HL-60 (cell line): Measurements from ENCODE around the gene CLPTM1L.

ENCODE experiments used
- GABPA ChIP-seq: IDR thresholded peaks from 2 replicates; pipeline ENCODE4 v1.6.1; 2012; ENCODE audit warnings: low read depth
- POLR2AphosphoS5 ChIP-seq: IDR thresholded peaks from 2 replicates; pipeline ENCODE4 v1.6.1; 2012; ENCODE audit warnings: low read depth
- SPI1 ChIP-seq: IDR thresholded peaks from 2 replicates; pipeline ENCODE4 v1.6.1; 2012; ENCODE audit warnings: low read depth, mild to moderate bottlenecking, borderline replicate concordance
- TF ChIP-seq, protein P1 (sequence below): IDR thresholded peaks from one replicate; pipeline ENCODE4 v1.5.1; 2011; ENCODE audit warnings: low read length, control low read depth, inconsistent platforms; ENCODE audit not compliant: insufficient read depth
- TF ChIP-seq, protein P2 (sequence below): IDR thresholded peaks from 2 replicates; pipeline ENCODE4 v1.6.1; 2012; ENCODE audit warnings: low read depth; ENCODE audit not compliant: insufficient replicate concordance

- TF ChIP-seq, protein P1, sequence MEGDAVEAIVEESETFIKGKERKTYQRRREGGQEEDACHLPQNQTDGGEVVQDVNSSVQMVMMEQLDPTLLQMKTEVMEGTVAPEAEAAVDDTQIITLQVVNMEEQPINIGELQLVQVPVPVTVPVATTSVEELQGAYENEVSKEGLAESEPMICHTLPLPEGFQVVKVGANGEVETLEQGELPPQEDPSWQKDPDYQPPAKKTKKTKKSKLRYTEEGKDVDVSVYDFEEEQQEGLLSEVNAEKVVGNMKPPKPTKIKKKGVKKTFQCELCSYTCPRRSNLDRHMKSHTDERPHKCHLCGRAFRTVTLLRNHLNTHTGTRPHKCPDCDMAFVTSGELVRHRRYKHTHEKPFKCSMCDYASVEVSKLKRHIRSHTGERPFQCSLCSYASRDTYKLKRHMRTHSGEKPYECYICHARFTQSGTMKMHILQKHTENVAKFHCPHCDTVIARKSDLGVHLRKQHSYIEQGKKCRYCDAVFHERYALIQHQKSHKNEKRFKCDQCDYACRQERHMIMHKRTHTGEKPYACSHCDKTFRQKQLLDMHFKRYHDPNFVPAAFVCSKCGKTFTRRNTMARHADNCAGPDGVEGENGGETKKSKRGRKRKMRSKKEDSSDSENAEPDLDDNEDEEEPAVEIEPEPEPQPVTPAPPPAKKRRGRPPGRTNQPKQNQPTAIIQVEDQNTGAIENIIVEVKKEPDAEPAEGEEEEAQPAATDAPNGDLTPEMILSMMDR, result no peak
- TF ChIP-seq POLR2AphosphoS5, result no peak
- TF ChIP-seq, protein P2, sequence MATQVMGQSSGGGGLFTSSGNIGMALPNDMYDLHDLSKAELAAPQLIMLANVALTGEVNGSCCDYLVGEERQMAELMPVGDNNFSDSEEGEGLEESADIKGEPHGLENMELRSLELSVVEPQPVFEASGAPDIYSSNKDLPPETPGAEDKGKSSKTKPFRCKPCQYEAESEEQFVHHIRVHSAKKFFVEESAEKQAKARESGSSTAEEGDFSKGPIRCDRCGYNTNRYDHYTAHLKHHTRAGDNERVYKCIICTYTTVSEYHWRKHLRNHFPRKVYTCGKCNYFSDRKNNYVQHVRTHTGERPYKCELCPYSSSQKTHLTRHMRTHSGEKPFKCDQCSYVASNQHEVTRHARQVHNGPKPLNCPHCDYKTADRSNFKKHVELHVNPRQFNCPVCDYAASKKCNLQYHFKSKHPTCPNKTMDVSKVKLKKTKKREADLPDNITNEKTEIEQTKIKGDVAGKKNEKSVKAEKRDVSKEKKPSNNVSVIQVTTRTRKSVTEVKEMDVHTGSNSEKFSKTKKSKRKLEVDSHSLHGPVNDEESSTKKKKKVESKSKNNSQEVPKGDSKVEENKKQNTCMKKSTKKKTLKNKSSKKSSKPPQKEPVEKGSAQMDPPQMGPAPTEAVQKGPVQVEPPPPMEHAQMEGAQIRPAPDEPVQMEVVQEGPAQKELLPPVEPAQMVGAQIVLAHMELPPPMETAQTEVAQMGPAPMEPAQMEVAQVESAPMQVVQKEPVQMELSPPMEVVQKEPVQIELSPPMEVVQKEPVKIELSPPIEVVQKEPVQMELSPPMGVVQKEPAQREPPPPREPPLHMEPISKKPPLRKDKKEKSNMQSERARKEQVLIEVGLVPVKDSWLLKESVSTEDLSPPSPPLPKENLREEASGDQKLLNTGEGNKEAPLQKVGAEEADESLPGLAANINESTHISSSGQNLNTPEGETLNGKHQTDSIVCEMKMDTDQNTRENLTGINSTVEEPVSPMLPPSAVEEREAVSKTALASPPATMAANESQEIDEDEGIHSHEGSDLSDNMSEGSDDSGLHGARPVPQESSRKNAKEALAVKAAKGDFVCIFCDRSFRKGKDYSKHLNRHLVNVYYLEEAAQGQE, result no peak
- TF ChIP-seq SPI1, result no peak
- TF ChIP-seq GABPA, result no peak
Observed at GRCh38 chr5:1391691-1392090, 46.8 kb upstream of the CLPTM1L start.
